Caco-2 (cell line): ENCODE measurements around the gene KIRREL3. TPM values are rescaled to one million over a fixed set of nuclear protein-coding genes. Genes with fewer than 3 reads are reported as not detected.

Source experiments
- BruUV-seq: library from RNA; stranded (reverse); fragments of 400-500 nt; replicated peaks from 2 replicates; lab custom pipeline; 2021; lab: Mats Ljungman, UMichigan
- CTCF ChIA-PET: fragments of 300-600 bp; sonication (Branson Sonifier 250); formaldehyde crosslinking; loops from one replicate; lab custom pipeline; 2022; ENCODE audit warnings: antibody characterized with exemption; lab: Charles Lee
- POLR2A ChIA-PET: fragments of 300-600 bp; sonication (Branson Sonifier 250); formaldehyde crosslinking; loops from one replicate; lab custom pipeline; 2022; ENCODE audit warnings: antibody characterized with exemption; lab: Charles Lee
- DNase-seq, 2 experiments: peaks; one replicate each; pipeline versions ENCODE4 v3.0.0 to v3.0.0-alpha.2; 2020 to 2022
- H3K27me3 ChIP-seq: replicated peaks from 2 replicates; pipeline ENCODE4 v1.6.0; 2011; ENCODE audit warnings: low read length; ENCODE audit not compliant: control insufficient read depth, insufficient read depth
- H3K36me3 ChIP-seq: 2 replicates; pipeline ENCODE4 v1.5.1; 2011; ENCODE audit warnings: low read length; ENCODE audit not compliant: control insufficient read depth, insufficient read depth
- H3K4me1 ChIP-seq: fragments of 250-450 bp; sonication (Bioruptor Pico); 2 replicates; pipeline ENCODE4 v1.5.1; 2020; ENCODE audit warnings: mild to moderate bottlenecking
- H3K4me3 ChIP-seq: 2 replicates; pipeline ENCODE4 v1.5.1; 2011; ENCODE audit warnings: low read depth, mild to moderate bottlenecking, control low read depth, low read length
- H3K9me3 ChIP-seq: fragments of 250-450 bp; sonication (Bioruptor Pico); 2 replicates; pipeline ENCODE4 v1.5.1; 2020; ENCODE audit warnings: mild to moderate bottlenecking, moderate library complexity
- H3K27ac Mint-ChIP-seq: one replicate; pipeline ENCODE4 v1.8.0; 2022; ENCODE audit warnings: mixed read lengths; ENCODE audit not compliant: unreplicated experiment
- H3K27me3 Mint-ChIP-seq: one replicate; pipeline ENCODE4 v1.8.0; 2022; ENCODE audit warnings: mixed read lengths; ENCODE audit not compliant: insufficient read depth, unreplicated experiment
- H3K36me3 Mint-ChIP-seq: one replicate; pipeline ENCODE4 v1.8.0; 2022; ENCODE audit warnings: mild to moderate bottlenecking, mixed read lengths; ENCODE audit not compliant: insufficient read depth, unreplicated experiment
- H3K4me1 Mint-ChIP-seq: one replicate; pipeline ENCODE4 v1.8.0; 2022; ENCODE audit warnings: low read depth, mixed read lengths; ENCODE audit not compliant: unreplicated experiment
- H3K4me3 Mint-ChIP-seq: one replicate; pipeline ENCODE4 v1.8.0; 2022; ENCODE audit warnings: mild to moderate bottlenecking, moderate library complexity, mixed read lengths; ENCODE audit not compliant: unreplicated experiment
- H3K9me3 Mint-ChIP-seq: one replicate; pipeline ENCODE4 v1.8.0; 2022; ENCODE audit warnings: mixed read lengths; ENCODE audit not compliant: unreplicated experiment
- CTCF ChIP-seq, 2 experiments: fragments of 200-600 bp in 1 of 2; IDR thresholded peaks; 1 replicate in 1 of 2; 2 replicates in 1 of 2; pipeline versions ENCODE4 v1.5.1 to v1.8.0; 2011 to 2022; ENCODE audit warnings: antibody characterized with exemption in 1 of 2, control low read depth in 1 of 2, inconsistent platforms in 1 of 2, low read depth in 1 of 2, low read length in 1 of 2, mild to moderate bottlenecking in 1 of 2, moderate library complexity in 1 of 2; ENCODE audit not compliant: insufficient read depth in 1 of 2, severe bottlenecking in 1 of 2, unreplicated experiment in 1 of 2
- intact Hi-C: fragments of 100-400 bp; cut with micrococcal nuclease; formaldehyde crosslinking; loops from one replicate; pipeline ENCODE4 v1.10.0; 2022; ENCODE audit not compliant: unreplicated experiment
- total RNA-seq: library from RNA; stranded (reverse); gene quantifications from 2 replicates; pipeline ENCODE4 v1.2.3, GENCODE V29; 2022

The KIRREL3 gene
- total RNA-seq, 1 experiment from 2014 or later = not detected

- H3K9me3 Mint-ChIP-seq = no peaks in the 10 kb centered on the region
- CTCF ChIA-PET = interaction anchor here (0.6 to 4.0 kb wide), 18 partner anchors 14 to 1053 kb away, joined by 3 to 84 read pairs (median 4); partner anchors contain the start of gene DCPS
- Histone ChIP-seq H3K4me1 (no peaks in the 10 kb centered on the region; the same call in 1 of the 2 replicates), H3K36me3 (no peaks in the 10 kb centered on the region), H3K9me3 (no peaks in the 10 kb centered on the region), H3K4me3 (no peak overlapping the region), H3K27me3 (peaks cover 4% of the 10 kb centered on the region)
- intact Hi-C loops = loop anchor here (2.0 to 5.0 kb wide), 5 partner anchors 122 to 1717 kb away; no protein-coding TSS in a partner anchor
- no TSS peak for BruUV-seq
- no peaks in the 10 kb centered on the region for H3K36me3 Mint-ChIP-seq
- TF ChIP-seq CTCF (IDR thresholded peaks at IDR 0.05; ENCODE audit: insufficient read depth in 1 of 2, low read depth in 1 of 2, low read length in 1 of 2, severe bottlenecking in 1 of 2, unreplicated experiment in 1 of 2) = peak in 1 of 2 experiments; percentile 0
- DNase-seq = no peak
- peaks cover 7% of the 10 kb centered on the region for H3K4me1 Mint-ChIP-seq
- H3K27me3 Mint-ChIP-seq = peaks cover 31% of the 10 kb centered on the region
- H3K4me3 Mint-ChIP-seq = no peak overlapping the region
- POLR2A ChIA-PET = interaction anchor here (0.6 kb wide), 1 partner anchor 50 kb away, joined by 7 read pairs; no protein-coding TSS in a partner anchor
- no peak overlapping the region for H3K27ac Mint-ChIP-seq
These were observed 560.3 kb downstream of the KIRREL3 start for GRCh38 chr11:126440276-126440675.

DNA sequence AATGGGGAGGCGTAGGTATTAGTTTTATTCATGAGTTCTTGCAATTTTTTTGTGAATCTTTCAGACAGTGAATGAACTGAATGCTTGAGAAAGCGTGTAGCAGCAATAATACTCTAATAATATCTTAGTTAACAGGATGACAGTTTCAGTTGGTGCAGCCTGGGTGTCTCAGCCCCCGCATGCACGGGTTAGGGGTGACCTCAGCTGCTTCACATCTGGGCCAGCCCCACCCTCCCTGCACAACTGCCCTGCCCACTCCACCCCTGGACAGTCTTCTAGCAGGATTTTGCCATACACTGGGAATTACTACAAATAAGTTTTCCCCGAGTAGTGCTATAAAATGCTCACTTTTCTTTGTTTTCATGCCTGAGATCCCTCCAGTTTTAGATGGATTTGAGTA, 561.9 kb downstream of the KIRREL3 start:
- no peak overlapping the region for H3K27ac Mint-ChIP-seq
- no peaks in the 10 kb centered on the region for H3K9me3 Mint-ChIP-seq
- ChIA-PET CTCF (no interaction called here), POLR2A (no interaction called here)
- H3K27me3 Mint-ChIP-seq = peaks cover 22% of the 10 kb centered on the region
- Histone ChIP-seq H3K4me1 (no peaks in the 10 kb centered on the region; the same call in 1 of the 2 replicates), H3K9me3 (no peaks in the 10 kb centered on the region), H3K27me3 (peaks cover 2% of the 10 kb centered on the region), H3K4me3 (no peak overlapping the region), H3K36me3 (no peaks in the 10 kb centered on the region)
- peaks cover 7% of the 10 kb centered on the region for H3K4me1 Mint-ChIP-seq
- no peak for DNase-seq
- no peaks in the 10 kb centered on the region for H3K36me3 Mint-ChIP-seq
- no TSS peak for BruUV-seq
- H3K4me3 Mint-ChIP-seq = no peak overlapping the region
- intact Hi-C loops = no loop called here
- TF ChIP-seq CTCF (IDR thresholded peaks at IDR 0.05; ENCODE audit: insufficient read depth in 1 of 2, low read depth in 1 of 2, low read length in 1 of 2, severe bottlenecking in 1 of 2, unreplicated experiment in 1 of 2) = no peak

DNA sequence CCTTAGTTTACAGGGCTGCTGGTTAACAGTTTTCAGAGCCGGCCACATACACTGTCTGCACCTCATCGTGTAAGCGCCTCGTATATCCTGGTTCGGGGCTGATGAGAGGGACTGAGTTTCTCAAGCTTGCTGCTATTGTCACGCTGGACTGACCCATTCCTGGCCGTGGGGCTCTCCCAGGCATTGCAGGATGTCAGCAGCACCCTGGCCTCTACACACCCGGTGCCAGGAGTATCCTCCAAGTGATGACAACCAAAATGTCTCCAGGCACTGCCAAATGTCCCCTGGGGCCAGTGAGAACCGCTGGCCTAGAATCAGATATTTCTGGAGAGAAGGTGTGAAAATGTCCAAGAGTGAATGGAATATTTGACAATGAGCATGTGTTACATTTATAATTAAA, 562.3 kb downstream of the KIRREL3 start:
- intact Hi-C loops = no loop called here
- POLR2A ChIA-PET = no interaction called here
- Mint-ChIP-seq H3K27ac (no peak overlapping the region), H3K36me3 (no peaks in the 10 kb centered on the region), H3K27me3 (peaks cover 18% of the 10 kb centered on the region), H3K4me3 (no peak overlapping the region), H3K4me1 (peaks cover 7% of the 10 kb centered on the region), H3K9me3 (no peaks in the 10 kb centered on the region)
- BruUV-seq = no TSS peak
- H3K4me3 ChIP-seq = no peak overlapping the region
- CTCF ChIA-PET = no interaction called here
- no peak for DNase-seq
- H3K4me1 ChIP-seq = no peaks in the 10 kb centered on the region; the same call in 1 of the 2 replicates
- no peaks in the 10 kb centered on the region for H3K9me3 ChIP-seq
- H3K27me3 ChIP-seq = no peaks in the 10 kb centered on the region; the same call in none of the 2 replicates
- no peaks in the 10 kb centered on the region for H3K36me3 ChIP-seq
- no peak for TF ChIP-seq CTCF (IDR thresholded peaks at IDR 0.05; ENCODE audit: insufficient read depth in 1 of 2, low read depth in 1 of 2, low read length in 1 of 2, severe bottlenecking in 1 of 2, unreplicated experiment in 1 of 2)
